GM19035 (cell line): ENCODE measurements around the gene MRPL55.

Experiments used
- ATAC-seq: cut with Tn5 transposase; IDR thresholded peaks from one replicate; pipeline ENCODE4 v1.9.1; 2021; ENCODE audit not compliant: unreplicated experiment

MRPL55 gene

DNA sequence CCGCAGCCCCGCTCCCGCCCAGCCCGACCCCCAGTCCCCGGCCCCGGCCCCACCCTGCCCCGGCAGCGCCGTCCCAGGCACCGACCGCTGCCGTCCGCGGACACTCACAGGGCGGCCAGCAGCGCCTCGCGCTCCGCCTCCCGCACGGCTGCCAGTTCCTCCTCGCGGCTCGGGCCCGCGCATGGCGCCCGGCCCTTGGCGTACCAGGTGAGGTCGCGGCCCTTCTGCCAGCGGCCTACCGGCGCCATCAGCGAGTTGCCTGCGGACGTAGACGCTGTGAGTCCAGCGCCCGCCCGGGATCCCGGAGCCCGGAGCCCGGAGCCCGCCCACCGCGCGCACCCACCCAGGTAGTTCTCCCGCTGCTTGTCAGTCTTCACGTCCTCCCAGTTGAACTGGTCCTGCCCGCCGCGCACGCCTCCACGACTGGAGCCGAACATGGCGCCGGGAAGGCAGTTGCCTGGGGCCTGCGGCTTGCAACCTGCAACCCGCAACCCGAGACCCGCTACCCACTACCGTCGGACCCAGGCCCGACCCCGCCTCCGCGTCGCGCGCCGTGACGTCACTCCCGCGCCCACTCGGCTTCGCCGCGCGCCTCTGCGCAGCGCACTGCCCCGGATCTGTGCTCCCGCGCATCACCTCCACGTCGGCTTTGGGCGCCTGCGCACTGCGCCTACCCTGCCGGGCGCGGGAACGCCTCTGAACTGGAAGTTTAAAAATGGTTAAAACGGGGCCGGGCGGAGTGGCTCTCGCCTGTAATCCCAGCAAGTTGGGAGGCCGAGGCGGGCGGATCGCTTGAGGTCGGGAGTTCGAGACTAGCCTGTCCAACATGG lies 6.1 kb downstream of the MRPL55 start, which contains the start of gene C1orf35:
Gene C1orf35, minus strand, starts transcription at position 535 of the 830 bp plus-strand sequence. Its CDS starts 98 bp downstream, at position 437.
- peak; percentile 72 for ATAC-seq

DNA sequence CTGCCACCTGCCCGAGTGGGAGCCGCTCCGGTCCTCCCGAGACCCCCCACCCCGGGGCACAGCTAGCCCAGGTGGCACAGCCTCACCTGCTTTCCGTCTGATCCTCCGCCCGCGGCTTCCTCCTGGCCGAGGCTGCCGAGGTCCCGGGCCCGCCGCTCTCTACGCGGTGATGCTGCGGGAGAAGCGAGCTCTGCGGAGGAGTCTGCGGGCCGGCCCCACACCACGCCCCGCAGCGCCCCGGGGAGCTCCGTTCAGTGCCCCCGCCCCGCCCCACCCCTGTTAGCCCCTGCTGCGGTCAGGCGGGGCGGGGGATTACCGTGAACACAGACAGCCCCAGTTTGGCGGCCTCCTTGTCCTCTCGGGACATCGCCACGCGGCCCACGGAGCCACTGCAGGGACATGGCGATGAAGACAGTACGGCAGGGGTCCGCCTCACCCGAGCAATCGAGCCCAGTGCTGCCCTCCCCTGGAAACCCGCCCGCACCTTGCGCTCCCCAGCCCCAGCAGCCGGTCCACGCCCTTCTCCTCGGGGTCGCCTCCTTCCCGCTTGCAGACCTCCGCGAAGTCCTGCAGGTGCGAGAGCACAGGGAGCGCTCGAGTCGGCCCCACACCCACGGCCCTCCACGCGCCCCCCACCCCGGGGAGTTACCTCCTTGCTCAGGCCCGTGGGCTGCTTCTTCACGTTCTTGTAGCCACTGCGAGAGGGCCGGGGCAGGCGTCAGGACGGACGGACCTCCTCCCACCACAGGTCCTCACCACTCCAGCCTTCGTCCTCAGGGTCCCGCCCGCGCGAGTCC lies 6.9 kb downstream of the MRPL55 start:
- ATAC-seq = peak; percentile 26

DNA sequence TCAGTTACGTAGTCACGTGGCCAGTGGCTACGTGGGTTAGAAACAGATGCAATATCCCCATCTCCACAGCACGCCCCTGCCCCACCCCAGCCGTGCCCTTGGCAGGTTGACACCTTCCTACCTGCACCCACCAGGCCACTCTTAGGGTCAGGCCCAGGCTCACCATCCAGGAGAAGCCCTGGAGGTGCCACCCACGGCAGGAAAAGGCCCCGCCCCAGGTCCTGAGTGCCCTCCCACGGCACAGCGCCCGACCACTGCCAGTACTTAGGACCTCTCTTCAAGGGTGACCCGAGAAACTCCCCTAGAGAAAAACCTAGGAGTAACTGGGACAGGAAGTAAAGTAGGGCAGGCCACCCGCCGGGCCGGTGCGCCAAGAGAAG lies 7.5 kb downstream of the MRPL55 start:
- no peak for ATAC-seq

DNA sequence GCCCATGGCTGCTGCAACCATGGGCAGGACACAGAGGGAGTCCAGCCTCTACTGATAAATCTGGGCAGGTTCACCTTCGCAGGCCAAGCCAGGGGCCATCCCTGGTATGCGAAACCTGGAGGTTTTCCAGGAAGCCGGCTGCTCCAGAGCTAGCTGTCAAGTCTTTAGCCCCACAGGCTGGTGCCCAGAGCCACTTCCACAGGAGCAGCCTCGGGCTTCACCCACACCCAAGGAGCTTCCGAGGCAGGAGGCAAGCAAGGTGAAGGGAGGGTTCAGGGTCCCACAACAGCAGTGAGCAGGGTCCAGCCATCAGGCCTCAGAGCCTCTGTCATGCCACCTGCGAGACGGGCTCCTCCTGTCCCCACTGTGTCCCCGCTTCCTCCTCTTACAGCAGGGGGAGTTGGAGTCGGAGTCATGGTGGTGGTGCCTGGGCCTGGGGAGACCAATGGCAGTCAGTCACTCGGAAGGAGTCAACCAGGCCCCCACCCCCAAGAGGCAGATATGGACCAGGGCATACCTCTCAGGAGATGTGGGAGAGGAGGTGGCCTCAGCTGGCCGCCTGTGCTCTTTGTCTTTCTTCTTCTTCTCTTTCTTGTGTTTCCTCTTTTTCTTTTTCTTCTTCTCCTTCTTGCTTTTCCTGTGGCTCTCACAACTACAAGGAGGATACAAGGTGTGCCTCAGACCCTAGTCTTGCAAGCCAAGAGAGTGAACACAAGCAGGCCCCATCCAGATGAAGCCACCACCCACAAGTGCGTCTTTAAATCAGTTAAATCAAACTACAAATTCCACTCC lies 8.1 kb downstream of the MRPL55 start:
- no peak for ATAC-seq

DNA sequence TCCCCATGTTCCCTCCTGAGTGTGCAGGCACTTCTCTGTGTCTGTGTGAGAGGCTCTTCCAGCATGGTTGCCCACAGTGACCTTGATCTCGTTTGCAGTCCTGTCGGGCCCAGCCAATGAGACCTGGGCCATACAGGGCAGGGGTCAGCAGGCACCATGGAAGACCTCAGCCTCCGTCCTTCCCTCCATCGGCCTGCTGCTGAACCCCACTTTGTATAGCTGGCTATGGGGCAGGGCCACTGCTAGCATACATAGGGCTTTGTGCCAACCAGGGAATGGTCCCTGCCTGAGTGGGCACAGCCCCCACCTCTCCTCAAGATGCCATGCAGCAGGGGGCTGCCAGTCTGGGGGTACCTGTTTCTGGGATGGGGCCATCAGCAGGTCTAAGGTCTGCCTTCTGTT lies 9.8 kb downstream of the MRPL55 start:
- no peak for ATAC-seq

DNA sequence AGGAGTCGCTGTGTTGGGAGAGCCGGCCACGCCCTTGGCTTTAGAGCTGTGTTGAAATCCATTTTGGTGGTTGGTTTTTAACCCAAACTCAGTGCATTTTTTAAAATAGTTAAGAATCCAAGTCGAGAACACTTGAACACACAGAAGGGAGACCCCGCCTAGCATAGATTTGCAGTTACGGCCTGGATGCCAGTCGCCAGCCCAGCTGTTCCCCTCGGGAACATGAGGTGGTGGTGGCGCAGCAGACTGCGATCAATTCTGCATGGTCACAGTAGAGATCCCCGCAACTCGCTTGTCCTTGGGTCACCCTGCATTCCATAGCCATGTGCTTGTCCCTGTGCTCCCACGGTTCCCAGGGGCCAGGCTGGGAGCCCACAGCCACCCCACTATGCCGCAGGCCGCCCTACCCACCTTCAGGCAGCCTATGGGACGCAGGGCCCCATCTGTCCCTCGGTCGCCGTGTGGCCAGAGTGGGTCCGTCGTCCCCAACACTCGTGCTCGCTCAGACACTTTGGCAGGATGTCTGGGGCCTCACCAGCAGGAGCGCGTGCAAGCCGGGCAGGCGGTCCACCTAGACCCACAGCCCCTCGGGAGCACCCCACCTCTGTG lies 10.7 kb downstream of the MRPL55 start:
- ATAC-seq = no peak

DNA sequence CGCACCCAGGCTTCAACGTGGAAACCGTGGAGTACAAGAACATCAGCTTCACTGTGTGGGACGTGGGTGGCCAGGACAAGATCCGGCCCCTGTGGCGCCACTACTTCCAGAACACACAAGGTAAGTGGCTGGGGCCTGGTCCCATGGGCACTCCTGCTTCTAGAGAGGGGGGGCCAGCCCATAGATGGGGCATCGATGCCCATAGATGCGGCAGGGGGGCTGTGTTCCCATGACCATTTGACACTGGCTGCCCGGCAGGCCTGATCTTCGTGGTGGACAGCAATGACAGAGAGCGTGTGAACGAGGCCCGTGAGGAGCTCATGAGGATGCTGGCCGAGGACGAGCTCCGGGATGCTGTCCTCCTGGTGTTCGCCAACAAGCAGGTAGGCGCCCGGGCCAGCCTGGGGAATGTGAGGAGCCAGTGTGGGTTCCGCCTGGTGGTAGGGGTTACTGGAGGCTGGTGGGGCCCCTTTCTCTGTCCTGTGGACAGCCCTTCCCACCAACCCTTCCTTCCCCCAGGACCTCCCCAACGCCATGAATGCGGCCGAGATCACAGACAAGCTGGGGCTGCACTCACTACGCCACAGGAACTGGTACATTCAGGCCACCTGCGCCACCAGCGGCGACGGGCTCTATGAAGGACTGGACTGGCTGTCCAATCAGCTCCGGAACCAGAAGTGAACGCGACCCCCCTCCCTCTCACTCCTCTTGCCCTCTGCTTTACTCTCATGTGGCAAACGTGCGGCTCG lies 11.6 kb downstream of the MRPL55 start:
- no peak for ATAC-seq

DNA sequence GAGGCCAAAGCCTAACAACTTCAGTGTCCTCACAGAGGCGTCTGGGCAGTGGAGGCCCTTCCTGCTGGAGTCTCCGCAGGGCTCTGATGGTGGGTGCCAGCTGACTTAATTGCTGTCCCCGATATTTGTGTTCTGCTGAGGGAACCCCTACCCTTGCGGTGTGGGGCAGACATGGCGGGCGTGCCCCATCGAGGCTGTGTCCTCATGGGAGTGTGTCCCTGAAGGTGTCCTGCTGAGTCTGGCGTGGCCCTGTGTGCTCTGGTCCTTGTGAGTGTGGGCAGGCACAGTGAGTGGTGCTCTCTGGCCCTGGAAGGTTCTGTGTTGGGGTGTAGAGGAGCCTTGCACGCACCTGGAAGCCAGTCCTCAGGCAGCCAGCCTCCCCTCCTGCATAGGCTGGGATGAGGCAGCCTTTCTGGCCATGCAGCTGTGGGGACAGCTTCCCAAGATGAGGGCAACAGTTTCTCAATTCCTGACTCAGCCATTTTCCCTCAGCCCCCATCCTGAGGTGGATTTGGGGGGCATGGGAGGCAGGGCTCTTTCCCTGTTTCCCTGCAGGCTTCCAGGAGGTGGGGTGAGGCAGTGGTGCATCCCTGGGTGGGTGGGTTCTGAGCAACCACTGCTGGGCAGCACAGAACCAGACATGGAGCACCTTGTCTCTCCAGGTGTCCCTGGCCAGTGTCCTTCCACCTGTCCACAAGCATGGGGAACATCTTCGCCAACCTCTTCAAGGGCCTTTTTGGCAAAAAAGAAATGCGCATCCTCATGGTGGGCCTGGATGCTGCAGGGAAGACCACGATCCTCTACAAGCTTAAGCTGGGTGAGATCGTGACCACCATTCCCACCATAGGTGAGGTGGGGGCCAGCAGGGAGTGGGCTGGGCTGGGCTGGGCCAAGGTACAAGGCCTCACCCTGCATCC lies 12.4 kb downstream of the MRPL55 start:
- no peak for ATAC-seq

DNA sequence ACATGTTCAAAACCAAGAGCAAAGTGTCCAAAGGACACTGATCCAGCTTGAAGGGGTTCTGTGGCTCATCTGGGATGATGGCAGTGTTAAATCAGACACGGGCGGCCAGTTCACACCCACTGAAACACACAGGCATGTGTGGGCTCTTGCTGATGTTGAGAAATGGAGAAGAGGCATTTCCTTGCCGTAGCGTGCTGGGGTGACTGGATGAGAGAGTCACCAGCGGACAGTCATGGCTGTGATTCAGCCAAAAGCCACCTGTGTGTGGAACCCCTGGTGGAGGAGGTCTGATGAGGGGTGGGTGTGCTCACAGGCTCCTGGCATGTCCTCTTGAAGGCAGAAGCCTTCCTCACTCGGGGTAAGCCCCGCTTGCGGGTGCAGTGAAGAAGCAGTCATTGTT lies 13.2 kb downstream of the MRPL55 start:
- no peak for ATAC-seq

DNA sequence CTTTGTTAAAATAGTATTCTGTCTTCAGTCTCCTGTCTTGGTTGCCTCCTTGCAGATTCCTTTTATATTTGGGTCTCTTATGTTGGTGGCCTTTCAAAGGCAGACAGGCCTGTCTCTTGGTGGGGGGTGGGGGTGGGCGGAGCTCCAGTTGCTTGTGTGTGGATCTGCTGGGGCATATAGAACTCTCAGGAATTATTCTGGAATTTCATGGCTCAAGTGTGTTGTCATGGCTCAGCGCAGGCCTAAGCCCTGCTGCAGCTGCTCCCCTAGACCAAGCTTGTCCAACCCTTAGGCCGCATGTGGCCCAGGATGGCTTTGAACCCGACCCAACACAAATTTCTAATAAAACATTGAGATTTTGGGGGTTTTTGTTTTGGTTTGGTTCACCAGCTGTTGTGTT lies 13.9 kb downstream of the MRPL55 start:
- no peak for ATAC-seq

DNA sequence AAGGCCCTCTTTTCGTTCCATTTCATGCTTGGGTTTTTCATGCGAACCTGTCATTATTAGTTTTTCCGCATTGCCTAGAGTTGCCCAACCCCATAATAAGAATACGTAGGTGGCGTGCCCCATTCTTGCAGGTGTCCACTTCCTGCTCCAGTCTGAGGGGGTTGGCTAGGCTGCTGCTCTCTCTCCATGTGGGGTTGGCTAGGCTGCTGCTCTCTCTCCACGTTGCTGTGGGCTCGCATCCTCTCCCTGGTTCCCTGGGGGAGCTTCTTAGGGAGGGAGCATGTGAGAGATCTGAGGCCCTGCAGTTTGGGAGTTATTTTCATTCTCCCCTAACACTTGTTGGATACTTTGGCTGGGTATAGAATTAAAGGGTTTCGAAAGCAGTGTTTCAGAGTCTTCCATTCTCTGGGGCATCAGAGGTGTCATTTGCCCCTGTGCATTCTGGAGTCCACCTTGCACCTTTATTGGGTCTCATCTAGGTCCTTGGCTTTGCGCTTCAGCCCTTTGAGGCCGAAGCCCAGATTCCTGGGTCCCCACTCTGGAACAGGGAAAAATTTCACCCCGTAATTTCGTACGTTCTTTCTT lies 14.6 kb downstream of the MRPL55 start:
- no peak for ATAC-seq

DNA sequence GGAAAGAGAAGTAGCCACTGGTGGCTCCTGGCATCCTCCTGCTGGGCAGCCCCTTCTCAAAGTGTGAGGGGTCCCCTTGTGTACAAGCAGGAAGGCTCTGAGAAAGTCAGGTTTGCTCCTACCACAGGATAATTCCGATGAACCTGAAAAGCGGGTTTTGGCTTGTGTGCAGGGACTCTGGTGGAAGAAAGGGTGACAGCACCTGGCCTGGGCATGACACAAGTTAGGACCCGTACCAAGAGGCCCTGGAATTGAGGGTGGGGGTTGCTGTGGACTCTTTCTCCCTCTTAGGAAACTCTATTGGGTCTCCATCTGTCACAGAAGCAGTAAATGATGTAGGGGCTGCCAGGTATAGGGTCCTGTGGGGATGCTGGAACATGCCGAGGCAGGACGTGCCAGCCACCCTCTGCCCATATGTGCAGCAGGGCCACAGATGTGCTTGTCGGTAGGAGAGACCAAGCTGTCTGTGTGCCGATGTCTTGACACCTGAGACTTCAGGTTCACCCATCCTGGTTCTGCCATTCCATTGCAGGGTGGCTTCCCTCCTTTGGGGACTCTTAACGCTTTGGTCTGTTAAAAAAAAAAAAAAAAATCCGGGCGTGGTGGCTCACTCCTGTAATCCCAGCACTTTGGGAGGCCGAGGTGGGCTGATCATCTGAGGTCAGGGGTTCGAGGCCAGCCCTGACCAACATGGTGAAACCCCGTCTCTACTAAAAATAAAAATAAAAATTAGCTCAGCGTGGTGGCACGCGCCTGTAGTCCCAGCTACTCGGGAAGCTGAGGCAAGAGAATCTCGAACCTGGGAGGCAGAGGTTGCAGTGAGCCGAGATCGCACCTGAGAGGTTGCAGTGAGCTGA lies 15.8 kb downstream of the MRPL55 start:
- ATAC-seq = no peak

DNA sequence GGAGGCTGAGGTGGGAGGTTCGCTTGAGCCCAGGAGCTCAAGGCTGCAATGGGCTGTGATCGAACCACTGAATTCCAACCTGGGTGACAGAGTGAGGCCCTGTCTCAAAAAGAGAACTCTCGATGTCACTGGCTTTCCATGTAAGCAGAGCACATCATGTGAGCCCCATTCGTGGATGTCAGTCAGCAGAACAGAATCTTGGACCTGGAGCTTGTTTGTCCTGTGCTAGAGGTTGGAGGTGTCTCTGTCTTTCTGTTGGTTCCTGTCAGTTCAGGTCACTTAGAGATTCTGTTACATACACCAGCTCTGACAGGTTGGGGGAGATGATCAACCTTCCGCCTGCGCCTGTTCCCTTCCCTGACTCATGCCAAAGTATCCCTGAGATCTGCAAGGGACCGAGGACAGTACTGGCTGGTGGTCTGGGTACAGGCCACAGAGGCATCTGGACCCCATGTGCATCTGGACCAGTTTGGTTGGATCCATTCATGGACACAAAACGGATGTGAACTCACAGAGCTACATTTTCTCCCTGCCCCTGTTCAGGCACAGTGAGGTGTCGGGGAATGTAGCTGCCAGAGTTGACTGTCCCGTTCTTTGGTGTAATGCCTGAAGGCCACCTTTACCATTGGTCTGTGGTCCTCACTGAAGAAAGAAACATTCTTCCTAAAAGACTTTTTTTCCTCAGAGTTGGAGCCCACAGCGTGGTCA lies 16.6 kb downstream of the MRPL55 start:
- ATAC-seq = no peak

DNA sequence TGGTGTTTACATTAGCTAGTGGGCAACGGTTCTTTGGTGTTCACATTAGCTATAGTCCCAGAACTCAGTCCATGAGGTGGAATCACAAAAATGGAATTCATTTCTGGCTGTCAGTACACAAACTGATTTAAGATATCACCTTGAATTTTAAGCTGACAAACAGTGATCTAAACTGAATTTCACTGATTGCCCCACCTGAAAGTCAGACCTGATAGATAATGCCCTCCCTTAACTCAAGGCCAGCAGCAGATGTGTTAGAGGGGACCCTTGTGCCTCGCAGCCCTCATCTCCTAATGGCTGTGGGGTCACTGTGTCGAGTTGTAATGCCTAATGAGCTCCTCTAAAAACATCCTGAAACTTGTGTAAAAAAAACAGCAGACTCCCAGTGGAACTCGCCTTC lies 18.0 kb downstream of the MRPL55 start:
- ATAC-seq = no peak

DNA sequence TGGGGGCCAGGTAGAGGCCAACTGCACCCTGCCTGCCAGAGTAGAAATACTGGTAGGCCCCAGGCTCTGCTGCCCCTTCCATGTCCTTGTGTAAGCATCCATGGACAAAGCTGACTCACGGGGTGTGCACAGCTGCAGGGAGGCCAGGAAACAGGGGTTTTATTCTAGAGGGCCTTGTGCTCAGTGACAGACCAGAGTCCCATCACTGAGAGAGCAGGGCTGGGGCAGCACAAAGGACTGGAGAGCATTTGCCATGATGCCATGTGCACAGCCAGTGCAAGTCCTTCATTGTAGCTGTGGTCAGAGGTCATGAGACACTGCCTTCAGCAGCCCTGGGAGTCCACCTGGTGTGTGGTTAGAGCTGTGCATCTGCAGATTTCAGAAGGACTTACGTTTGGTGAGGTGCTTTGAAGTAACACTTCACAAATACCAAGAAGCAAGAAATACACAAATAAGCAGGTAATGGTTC lies 18.5 kb downstream of the MRPL55 start:
- ATAC-seq = no peak

DNA sequence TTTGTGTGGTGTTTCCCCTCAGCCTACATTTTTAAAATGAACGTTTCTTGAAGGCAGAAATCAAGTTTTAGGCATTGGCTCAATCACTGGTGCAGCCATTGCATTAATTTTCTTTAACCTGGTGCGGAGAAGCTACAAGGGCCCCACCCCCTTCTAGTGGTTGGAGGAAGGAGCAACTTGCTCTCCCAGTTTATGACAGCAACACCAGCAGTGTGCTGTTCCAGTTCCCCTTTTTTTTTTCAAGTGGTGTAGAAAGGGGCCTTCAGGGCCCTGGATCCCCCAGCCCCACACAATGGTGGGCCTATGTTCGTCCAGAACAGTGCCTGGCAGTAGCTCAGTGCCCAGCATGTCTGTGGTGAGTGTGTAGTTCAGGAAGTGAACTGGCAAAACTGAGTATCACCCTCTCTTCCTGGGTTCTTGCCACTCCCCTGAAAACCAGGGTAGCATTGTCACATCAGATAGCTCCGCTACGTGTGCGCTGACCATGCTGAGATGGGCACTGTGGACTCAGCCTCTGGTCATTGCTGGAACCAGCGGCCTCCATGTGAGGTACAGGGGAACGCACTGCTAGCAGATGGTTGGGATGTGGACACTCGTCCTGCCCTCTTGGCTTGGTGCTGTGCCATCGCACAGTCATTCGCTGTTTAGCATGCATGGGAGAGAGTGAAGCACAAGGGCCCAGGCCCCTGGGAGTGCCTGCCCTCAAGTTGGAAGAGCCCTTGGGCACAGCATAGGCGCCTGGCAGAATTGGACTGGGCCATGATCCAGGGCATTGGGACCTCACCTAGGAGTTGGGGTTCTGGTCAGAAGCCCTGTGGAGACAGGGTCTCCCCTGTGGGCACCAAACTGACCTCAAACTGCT lies 19.3 kb downstream of the MRPL55 start:
- no peak for ATAC-seq
